Measurements from ENCODE around the gene SYNM. TPM values are rescaled to one million over a fixed set of nuclear protein-coding genes. Genes with fewer than 3 reads are reported as not detected.

Gene SYNM
- total and polyA plus RNA-seq, 7 donors = 0.69 to 1,357 (median 731) TPM

DNA sequence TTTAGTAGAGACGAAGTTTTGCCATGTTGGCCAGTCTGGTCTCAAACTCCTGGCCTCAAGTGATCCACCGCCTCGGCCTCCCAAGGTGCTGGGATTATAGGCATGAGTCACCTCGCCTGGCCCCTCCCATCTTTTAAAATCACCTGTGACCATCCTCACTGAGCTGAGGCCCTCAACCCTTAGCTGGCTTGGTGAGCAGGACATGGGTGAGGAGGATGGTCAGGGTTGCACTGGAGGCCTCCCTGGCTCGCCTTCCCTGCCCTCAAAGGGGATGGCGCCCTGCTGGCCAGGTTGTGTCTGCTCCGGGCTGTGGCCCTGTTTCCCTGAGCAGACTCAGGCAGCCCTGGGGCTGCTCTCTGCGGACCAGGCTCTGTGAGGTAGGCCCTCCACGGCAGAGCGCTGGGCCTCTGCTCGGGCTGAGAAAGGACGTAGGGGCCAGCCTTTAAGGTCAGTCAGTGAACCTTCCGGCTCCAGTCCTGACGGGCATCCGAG is 33.7 kb downstream of the SYNM start:
- 90 to 96% methylated on average over 15 of the region's 15 CpGs for WGBS, 2 donors
- no peaks in the 10 kb centered on the region for H3K9me3 ChIP-seq
- H3K27ac ChIP-seq = peak overlapping the region; percentile 90 to 100 (median 96)
- peaks cover 16 to 44% (median 23%) of the 10 kb centered on the region in 4 donors for H3K36me3 ChIP-seq
- no peak for DNase-seq
- TF ChIP-seq EP300 (IDR thresholded peaks at IDR 0.05) (no peak), CTCF (IDR thresholded peaks at IDR 0.05) (no peak), POLR2AphosphoS5 (IDR thresholded peaks at IDR 0.05) (peak in 3 of 4 donors; percentile 23 to 76 (median 70)), POLR2A (IDR thresholded peaks at IDR 0.05) (no peak)
- intact Hi-C loops (cut with DNase I) = no loop called here
- no peaks in the 10 kb centered on the region for H3K27me3 ChIP-seq
- H3K4me1 ChIP-seq = peaks cover 0 to 69% (median 56%) of the 10 kb centered on the region in 4 donors
- H3K4me3 ChIP-seq = no peak overlapping the region

GRCh38 chr15:99139276-99139675 is 34.4 kb downstream of the SYNM start:
- peaks cover 0 to 69% (median 56%) of the 10 kb centered on the region in 4 donors for H3K4me1 ChIP-seq
- no peaks in the 10 kb centered on the region for H3K9me3 ChIP-seq
- 93 to 94% methylated on average over 4 of the region's 4 CpGs for WGBS, 2 donors
- H3K27me3 ChIP-seq = no peaks in the 10 kb centered on the region
- H3K4me3 ChIP-seq = no peak overlapping the region
- DNase-seq = no peak
- peaks cover 13 to 38% (median 23%) of the 10 kb centered on the region in 4 donors for H3K36me3 ChIP-seq
- TF ChIP-seq CTCF (IDR thresholded peaks at IDR 0.05) = no peak
- TF ChIP-seq POLR2AphosphoS5 (IDR thresholded peaks at IDR 0.05) = peak in 3 of 4 donors; percentile 36 to 79 (median 71)
- no peak for TF ChIP-seq EP300 (IDR thresholded peaks at IDR 0.05)
- TF ChIP-seq POLR2A (IDR thresholded peaks at IDR 0.05) = no peak
- intact Hi-C loops (cut with DNase I) = no loop called here
- peak overlapping the region; percentile 90 to 100 (median 96) for H3K27ac ChIP-seq

DNA sequence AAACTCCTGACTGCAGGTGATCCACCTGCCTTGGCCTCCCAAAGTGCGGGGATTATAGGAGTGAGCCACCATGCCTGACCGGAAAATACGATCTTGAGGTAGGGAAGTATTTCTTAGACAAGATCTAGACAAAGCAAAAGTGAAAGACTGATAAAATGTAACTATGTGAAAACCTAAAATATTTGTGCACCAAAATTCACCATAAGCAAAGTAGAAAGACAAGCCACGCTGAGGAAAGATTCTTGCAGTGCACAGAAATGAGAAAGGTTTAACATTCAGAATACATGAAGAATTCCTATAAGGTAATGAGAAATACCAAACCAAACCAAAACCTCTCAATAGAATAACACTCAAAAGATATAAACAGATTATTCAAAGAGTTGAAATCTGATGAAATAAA is 35.7 kb downstream of the SYNM start:
- H3K4me3 ChIP-seq = no peak overlapping the region
- 97 to 98% methylated on average over 4 of the region's 4 CpGs for WGBS, 2 donors
- peaks cover 0 to 69% (median 56%) of the 10 kb centered on the region in 4 donors for H3K4me1 ChIP-seq
- intact Hi-C loops (cut with DNase I) = loop anchor here (5.0 kb wide), 1 partner anchor 33 kb away; the partner anchor contains the start of gene SYNM
- no peak for DNase-seq
- H3K27me3 ChIP-seq = no peaks in the 10 kb centered on the region
- peaks cover 9 to 25% (median 20%) of the 10 kb centered on the region in 4 donors for H3K36me3 ChIP-seq
- no peak for TF ChIP-seq EP300 (IDR thresholded peaks at IDR 0.05)
- TF ChIP-seq POLR2A (IDR thresholded peaks at IDR 0.05) = no peak
- peak in 2 of 4 donors; percentile 55 to 58 for TF ChIP-seq POLR2AphosphoS5 (IDR thresholded peaks at IDR 0.05)
- no peak for TF ChIP-seq CTCF (IDR thresholded peaks at IDR 0.05)
- no peaks in the 10 kb centered on the region for H3K9me3 ChIP-seq
- peak overlapping the region; percentile 90 to 100 (median 96) for H3K27ac ChIP-seq

DNA sequence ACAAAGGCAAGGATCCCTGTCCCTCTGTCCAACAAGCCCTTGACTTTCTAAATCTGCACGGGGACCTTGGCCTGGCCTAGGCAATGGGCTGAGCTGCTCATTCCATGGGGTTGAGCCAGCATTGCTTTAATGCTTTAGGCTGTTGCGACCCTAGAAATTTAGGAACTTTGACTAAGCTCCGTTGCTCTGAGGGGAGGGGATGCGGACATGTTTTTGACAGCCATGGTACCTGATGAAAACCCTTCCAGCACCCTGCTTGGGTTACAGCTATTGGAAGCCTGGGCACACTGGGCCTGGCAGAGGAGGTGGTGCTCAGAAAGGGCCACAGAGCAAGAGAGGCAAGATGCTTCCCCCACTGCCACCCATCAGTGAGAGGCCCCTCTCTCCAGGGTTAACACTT is 37.1 kb downstream of the SYNM start:
- H3K27me3 ChIP-seq = no peaks in the 10 kb centered on the region
- TF ChIP-seq POLR2AphosphoS5 (IDR thresholded peaks at IDR 0.05) (peak in 2 of 4 donors; percentile 49), POLR2A (IDR thresholded peaks at IDR 0.05) (no peak)
- WGBS, 2 donors = 82 to 95% methylated on average over 4 of the region's 4 CpGs
- H3K27ac ChIP-seq = peak overlapping the region; percentile 90 to 100 (median 96)
- no peaks in the 10 kb centered on the region for H3K9me3 ChIP-seq
- H3K4me1 ChIP-seq = peaks cover 0 to 79% (median 62%) of the 10 kb centered on the region in 4 donors
- H3K36me3 ChIP-seq = peaks cover under 1 to 12% (median 11%) of the 10 kb centered on the region in 4 donors
- H3K4me3 ChIP-seq = no peak overlapping the region
- intact Hi-C loops (cut with DNase I) = loop anchor here (5.0 kb wide), 1 partner anchor 35 kb away; the partner anchor contains the start of gene SYNM
- DNase-seq = no peak

DNA sequence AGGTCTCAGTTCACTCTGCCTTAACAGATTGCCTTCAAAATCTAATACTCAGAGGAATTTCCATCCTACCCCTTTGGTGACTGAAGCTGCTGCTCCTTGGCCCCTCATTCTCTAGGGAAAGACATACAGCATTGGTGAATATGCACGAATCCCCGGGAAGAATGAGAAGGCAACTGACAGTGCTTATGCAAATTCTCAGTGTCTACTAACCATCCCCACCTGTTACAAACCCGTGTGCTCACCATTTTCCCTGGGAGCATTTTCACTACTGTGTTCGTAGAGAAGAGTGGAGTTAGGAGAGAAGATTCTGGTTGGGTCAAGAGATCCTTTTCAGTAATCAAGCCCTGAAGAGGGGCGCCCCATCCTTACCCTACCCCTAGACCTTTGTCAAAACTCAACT is 37.7 kb downstream of the SYNM start:
- H3K9me3 ChIP-seq = no peaks in the 10 kb centered on the region
- H3K27ac ChIP-seq = peak overlapping the region; percentile 90 to 100 (median 96)
- no peaks in the 10 kb centered on the region for H3K27me3 ChIP-seq
- TF ChIP-seq POLR2AphosphoS5 (IDR thresholded peaks at IDR 0.05) = peak in 2 of 4 donors; percentile 6 to 43
- no peak for TF ChIP-seq EP300 (IDR thresholded peaks at IDR 0.05)
- no peak for TF ChIP-seq POLR2A (IDR thresholded peaks at IDR 0.05)
- WGBS, 2 donors = 79 to 90% methylated on average over 5 of the region's 5 CpGs
- DNase-seq = no peak
- H3K4me1 ChIP-seq = peaks cover 0 to 73% (median 62%) of the 10 kb centered on the region in 4 donors
- peaks cover 0 to 5% (median 5%) of the 10 kb centered on the region in 4 donors for H3K36me3 ChIP-seq
- intact Hi-C loops (cut with DNase I) = loop anchor here (5.0 kb wide), 1 partner anchor 35 kb away; the partner anchor contains the start of gene SYNM
- no peak overlapping the region for H3K4me3 ChIP-seq
